HepG2 (cell line): ENCODE results near the gene FCHO1. TPM values are rescaled to one million over a fixed set of nuclear protein-coding genes. Genes with fewer than 3 reads are reported as not detected.

Experiments
- ARNTL ChIP-seq: sonication (generic); formaldehyde crosslinking; IDR thresholded peaks from 2 replicates; pipeline ENCODE4 v1.4.0; 2020; ENCODE audit warnings: mild to moderate bottlenecking, missing genetic modification reagents
- FOSL2 ChIP-seq: sonication (generic); formaldehyde crosslinking; IDR thresholded peaks from 2 replicates; pipeline ENCODE4 v1.4.0; 2020; ENCODE audit warnings: missing genetic modification reagents
- HDAC1 ChIP-seq: sonication (generic); formaldehyde crosslinking; IDR thresholded peaks from 2 replicates; pipeline ENCODE4 v1.5.1; 2020; ENCODE audit warnings: mild to moderate bottlenecking, missing genetic modification reagents
- HNRNPL ChIP-seq: fragments of 200-400 bp; formaldehyde crosslinking; IDR thresholded peaks from 2 replicates; pipeline ENCODE4 v1.6.1; 2017; ENCODE audit warnings: mild to moderate bottlenecking, low read depth, low read length
- JDP2 ChIP-seq: sonication (generic); formaldehyde crosslinking; IDR thresholded peaks from 2 replicates; pipeline ENCODE4 v1.8.1; 2022; ENCODE audit warnings: missing genetic modification reagents, borderline replicate concordance
- MEIS2 ChIP-seq: sonication (generic); formaldehyde crosslinking; IDR thresholded peaks from 2 replicates; pipeline ENCODE4 v1.9.0; 2021; ENCODE audit warnings: mild to moderate bottlenecking, missing genetic modification reagents
- NPAS2 ChIP-seq: sonication (generic); formaldehyde crosslinking; IDR thresholded peaks from 2 replicates; pipeline ENCODE4 v1.8.0; 2022; ENCODE audit warnings: mild to moderate bottlenecking, missing genetic modification reagents, borderline replicate concordance
- POLR2AphosphoS5 ChIP-seq: IDR thresholded peaks from 2 replicates; pipeline ENCODE4 v1.6.1; 2012; ENCODE audit warnings: low read depth, low read length
- TOPORS ChIP-seq: sonication (generic); formaldehyde crosslinking; IDR thresholded peaks from 2 replicates; pipeline ENCODE4 v1.8.0; 2023; ENCODE audit warnings: mild to moderate bottlenecking, missing genetic modification reagents
- UBTF ChIP-seq: sonication (generic); formaldehyde crosslinking; IDR thresholded peaks from 2 replicates; pipeline ENCODE4 v1.4.0; 2020; ENCODE audit warnings: mild to moderate bottlenecking, missing genetic modification reagents
- ZBTB43 ChIP-seq: sonication (generic); formaldehyde crosslinking; conservative IDR thresholded peaks from 2 replicates; pipeline ENCODE4 v1.4.0; 2020; ENCODE audit warnings: missing genetic modification reagents
- ZC3H4 ChIP-seq: sonication (generic); formaldehyde crosslinking; IDR thresholded peaks from 2 replicates; pipeline ENCODE4 v1.4.0; 2020; ENCODE audit warnings: missing genetic modification reagents, borderline replicate concordance
- ZNF543 ChIP-seq: sonication (generic); formaldehyde crosslinking; IDR thresholded peaks from 2 replicates; pipeline ENCODE4 v1.4.0; 2020; ENCODE audit warnings: mild to moderate bottlenecking, missing genetic modification reagents
- ZNF644 ChIP-seq: IDR thresholded peaks from 2 replicates; pipeline ENCODE4 v1.6.1; 2016; ENCODE audit warnings: low read depth
- polyA plus RNA-seq, 8 experiments: library from polyadenylated mRNA; depleted of rRNA in 3 of 8; stranded (reverse) in 7 of 8; unstranded in 1 of 8; fragments of >200 nt; fragmentation: Illumina TruSeq in 4 of 8; extraction: Trizol in 4 of 8; gene quantifications; 2 replicates each; pipeline versions ENCODE4 v1.2.1 to v1.2.3, GENCODE V29; 2011 to 2016; ENCODE audit warnings: low read depth in 4 of 8, missing spikeins in 1 of 8, mixed read lengths in 1 of 8; ENCODE audit not compliant: insufficient read depth in 1 of 8
- total RNA-seq, 5 experiments: library from RNA; depleted of rRNA; stranded (reverse); fragments of >200 nt; fragmentation: Illumina TruSeq; extraction: Trizol; gene quantifications; 2 replicates each; pipeline ENCODE4 v1.2.3, GENCODE V29; 2016; ENCODE audit warnings: low read depth in 1 of 5
- TF ChIP-seq, protein P1 (sequence below): sonication (generic); formaldehyde crosslinking; IDR thresholded peaks from 2 replicates; pipeline ENCODE4 v1.4.0; 2020; ENCODE audit warnings: missing genetic modification reagents
- TF ChIP-seq, protein P2 (sequence below): fragments of 450-650 bp; IDR thresholded peaks from 2 replicates; pipeline ENCODE4 v1.6.1; 2016
- TF ChIP-seq, protein P3 (sequence below): sonication (generic); formaldehyde crosslinking; IDR thresholded peaks from 2 replicates; pipeline ENCODE4 v1.4.0; 2020; ENCODE audit warnings: mild to moderate bottlenecking, missing genetic modification reagents
- TF ChIP-seq, protein P4 (sequence below): sonication (generic); formaldehyde crosslinking; IDR thresholded peaks from 2 replicates; pipeline ENCODE4 v1.4.0; 2020; ENCODE audit warnings: mild to moderate bottlenecking, missing genetic modification reagents

FCHO1 gene
- total and polyA plus RNA-seq, 2 of the 13 experiments (the other 11 are each of a cell fraction or from before 2014, with no cell fraction given), result 1.3 to 3.1 TPM

DNA sequence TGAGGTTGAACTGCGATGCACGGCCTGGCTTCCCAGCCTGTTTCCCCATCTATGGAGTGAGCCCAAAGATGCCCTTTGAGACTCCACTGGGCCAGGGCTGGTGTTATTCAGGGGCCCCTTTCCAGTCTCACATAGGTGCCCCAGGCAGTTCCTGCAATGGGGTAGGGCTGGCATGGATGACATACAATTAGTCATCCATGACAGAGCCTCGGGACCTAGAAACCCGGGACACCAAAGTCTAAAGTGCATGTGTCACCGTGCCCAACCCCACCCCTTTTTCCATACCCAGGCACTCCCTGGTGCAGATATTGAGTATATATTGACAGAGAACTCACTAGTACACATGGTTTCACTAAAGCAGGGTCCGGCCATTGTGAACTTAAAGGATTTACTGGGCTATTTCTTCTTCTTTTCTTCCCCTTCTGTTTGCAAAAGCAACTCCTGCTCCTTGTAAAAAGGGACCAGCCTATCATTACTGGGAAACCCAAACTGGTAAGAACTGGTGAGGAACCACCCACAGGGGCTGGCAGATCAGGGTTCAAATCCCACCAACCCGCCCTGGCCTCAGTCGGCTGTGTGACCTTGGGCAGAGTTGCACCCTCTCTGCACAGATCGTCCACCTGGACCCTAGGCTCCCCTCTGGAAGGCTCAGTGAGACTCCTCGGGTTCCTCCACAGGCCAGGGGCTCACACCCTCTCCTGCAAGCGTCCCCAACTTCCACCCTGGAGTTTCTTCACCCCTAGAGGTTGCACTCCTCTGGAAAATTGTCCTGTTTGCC lies 46.3 kb downstream of the FCHO1 start (continued):
- TF ChIP-seq, protein P1, sequence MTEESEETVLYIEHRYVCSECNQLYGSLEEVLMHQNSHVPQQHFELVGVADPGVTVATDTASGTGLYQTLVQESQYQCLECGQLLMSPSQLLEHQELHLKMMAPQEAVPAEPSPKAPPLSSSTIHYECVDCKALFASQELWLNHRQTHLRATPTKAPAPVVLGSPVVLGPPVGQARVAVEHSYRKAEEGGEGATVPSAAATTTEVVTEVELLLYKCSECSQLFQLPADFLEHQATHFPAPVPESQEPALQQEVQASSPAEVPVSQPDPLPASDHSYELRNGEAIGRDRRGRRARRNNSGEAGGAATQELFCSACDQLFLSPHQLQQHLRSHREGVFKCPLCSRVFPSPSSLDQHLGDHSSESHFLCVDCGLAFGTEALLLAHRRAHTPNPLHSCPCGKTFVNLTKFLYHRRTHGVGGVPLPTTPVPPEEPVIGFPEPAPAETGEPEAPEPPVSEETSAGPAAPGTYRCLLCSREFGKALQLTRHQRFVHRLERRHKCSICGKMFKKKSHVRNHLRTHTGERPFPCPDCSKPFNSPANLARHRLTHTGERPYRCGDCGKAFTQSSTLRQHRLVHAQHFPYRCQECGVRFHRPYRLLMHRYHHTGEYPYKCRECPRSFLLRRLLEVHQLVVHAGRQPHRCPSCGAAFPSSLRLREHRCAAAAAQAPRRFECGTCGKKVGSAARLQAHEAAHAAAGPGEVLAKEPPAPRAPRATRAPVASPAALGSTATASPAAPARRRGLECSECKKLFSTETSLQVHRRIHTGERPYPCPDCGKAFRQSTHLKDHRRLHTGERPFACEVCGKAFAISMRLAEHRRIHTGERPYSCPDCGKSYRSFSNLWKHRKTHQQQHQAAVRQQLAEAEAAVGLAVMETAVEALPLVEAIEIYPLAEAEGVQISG (CRISPR knock-in tag), result no peak
- TF ChIP-seq ZNF543 (0 out of 2 replicates have a peak, but pooled peaks have one; percentile 27), ZC3H4 (0 out of 2 replicates have a peak, but pooled peaks have one; percentile 40), JDP2 (CRISPR knock-in tag) (no peak), POLR2AphosphoS5 (no peak), NPAS2 (CRISPR knock-in tag) (no peak), FOSL2 (peak; percentile 94), HNRNPL (peak; percentile 92), ZNF644 (CRISPR knock-in tag) (0 out of 2 replicates have a peak, but pooled peaks have one; percentile 34), MEIS2 (CRISPR knock-in tag) (peak; percentile 88), TOPORS (CRISPR knock-in tag) (no peak), UBTF (CRISPR knock-in tag) (peak; percentile 40), HDAC1 (CRISPR knock-in tag) (peak; percentile 46), ZBTB43 (CRISPR knock-in tag) (peak; percentile 87), ARNTL (CRISPR knock-in tag) (0 out of 2 replicates have a peak, but pooled peaks have one; percentile 46)
- TF ChIP-seq, protein P2, sequence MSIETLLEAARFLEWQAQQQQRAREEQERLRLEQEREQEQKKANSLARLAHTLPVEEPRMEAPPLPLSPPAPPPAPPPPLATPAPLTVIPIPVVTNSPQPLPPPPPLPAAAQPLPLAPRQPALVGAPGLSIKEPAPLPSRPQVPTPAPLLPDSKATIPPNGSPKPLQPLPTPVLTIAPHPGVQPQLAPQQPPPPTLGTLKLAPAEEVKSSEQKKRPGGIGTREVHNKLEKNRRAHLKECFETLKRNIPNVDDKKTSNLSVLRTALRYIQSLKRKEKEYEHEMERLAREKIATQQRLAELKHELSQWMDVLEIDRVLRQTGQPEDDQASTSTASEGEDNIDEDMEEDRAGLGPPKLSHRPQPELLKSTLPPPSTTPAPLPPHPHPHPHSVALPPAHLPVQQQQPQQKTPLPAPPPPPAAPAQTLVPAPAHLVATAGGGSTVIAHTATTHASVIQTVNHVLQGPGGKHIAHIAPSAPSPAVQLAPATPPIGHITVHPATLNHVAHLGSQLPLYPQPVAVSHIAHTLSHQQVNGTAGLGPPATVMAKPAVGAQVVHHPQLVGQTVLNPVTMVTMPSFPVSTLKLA, result peak; percentile 64
- TF ChIP-seq, protein P3, sequence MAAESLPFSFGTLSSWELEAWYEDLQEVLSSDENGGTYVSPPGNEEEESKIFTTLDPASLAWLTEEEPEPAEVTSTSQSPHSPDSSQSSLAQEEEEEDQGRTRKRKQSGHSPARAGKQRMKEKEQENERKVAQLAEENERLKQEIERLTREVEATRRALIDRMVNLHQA (CRISPR knock-in tag), result no peak
- TF ChIP-seq, protein P4, sequence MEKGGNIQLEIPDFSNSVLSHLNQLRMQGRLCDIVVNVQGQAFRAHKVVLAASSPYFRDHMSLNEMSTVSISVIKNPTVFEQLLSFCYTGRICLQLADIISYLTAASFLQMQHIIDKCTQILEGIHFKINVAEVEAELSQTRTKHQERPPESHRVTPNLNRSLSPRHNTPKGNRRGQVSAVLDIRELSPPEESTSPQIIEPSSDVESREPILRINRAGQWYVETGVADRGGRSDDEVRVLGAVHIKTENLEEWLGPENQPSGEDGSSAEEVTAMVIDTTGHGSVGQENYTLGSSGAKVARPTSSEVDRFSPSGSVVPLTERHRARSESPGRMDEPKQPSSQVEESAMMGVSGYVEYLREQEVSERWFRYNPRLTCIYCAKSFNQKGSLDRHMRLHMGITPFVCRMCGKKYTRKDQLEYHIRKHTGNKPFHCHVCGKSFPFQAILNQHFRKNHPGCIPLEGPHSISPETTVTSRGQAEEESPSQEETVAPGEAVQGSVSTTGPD (CRISPR knock-in tag), result peak; percentile 23; the same call in 1 of the 2 replicates
